H1 (cell line): ENCODE data around the gene BARX2. TPM values are rescaled to one million over a fixed set of nuclear protein-coding genes. Genes with fewer than 3 reads are reported as not detected.

Experiments used
- CTCF ChIA-PET: fragments of 300-600 bp; sonication (Branson Sonifier 250); formaldehyde crosslinking; loops from one replicate; lab custom pipeline; 2021; ENCODE audit not compliant: partially characterized antibody; lab: Charles Lee
- POLR2A ChIA-PET: fragments of 300-600 bp; sonication (Branson Sonifier 250); formaldehyde crosslinking; loops from one replicate; lab custom pipeline; 2021; ENCODE audit warnings: inconsistent platforms; ENCODE audit not compliant: partially characterized antibody; lab: Charles Lee
- DNase-seq, 2 experiments: peaks; one replicate each; pipeline versions ENCODE4 v3.0.0 to v3.0.0-alpha.2; 2010 to 2022; ENCODE audit warnings: low spot score in 2 of 2, low read depth in 1 of 2, mixed read lengths in 1 of 2
- FAIRE-seq: peaks from 2 replicates; lab custom pipeline; 2011; peaks lifted over from hg19 to GRCh38; lab: Jason Lieb, UNC
- H2AFZ ChIP-seq: 2 replicates; pipeline ENCODE4 v1.8.1; 2012; ENCODE audit warnings: low read length, inconsistent platforms
- H2AK5ac ChIP-seq: 2 replicates; pipeline ENCODE4 v1.6.1; 2013; ENCODE audit warnings: low read depth, low read length
- H2BK120ac ChIP-seq: replicated peaks from 2 replicates; pipeline ENCODE3; 2013; ENCODE audit warnings: low read depth, low read length, inconsistent platforms
- H2BK12ac ChIP-seq: 2 replicates; pipeline ENCODE4 v1.6.1; 2013; ENCODE audit warnings: low read depth, low read length
- H2BK15ac ChIP-seq: 2 replicates; pipeline ENCODE4 v1.6.1; 2013; ENCODE audit warnings: low read length
- H2BK20ac ChIP-seq: 2 replicates; pipeline ENCODE4 v1.6.1; 2013; ENCODE audit warnings: low read length
- H2BK5ac ChIP-seq: 2 replicates; pipeline ENCODE4 v1.6.1; 2013; ENCODE audit warnings: low read depth, low read length
- H3K14ac ChIP-seq: 2 replicates; pipeline ENCODE4 v1.6.1; 2013; ENCODE audit warnings: inconsistent platforms; ENCODE audit not compliant: insufficient read length
- H3K18ac ChIP-seq: 2 replicates; pipeline ENCODE4 v1.6.1; 2013; ENCODE audit warnings: low read length; ENCODE audit errors: extremely low read depth
- H3K23ac ChIP-seq: 2 replicates; pipeline ENCODE4 v1.6.1; 2013; ENCODE audit warnings: inconsistent platforms; ENCODE audit not compliant: insufficient read length
- H3K23me2 ChIP-seq: 2 replicates; pipeline ENCODE4 v1.6.1; 2013; ENCODE audit warnings: low read depth, low read length
- H3K27ac ChIP-seq: 2 replicates; pipeline ENCODE4 v1.6.1; 2011; ENCODE audit warnings: low read depth, low read length, inconsistent platforms
- H3K27me3 ChIP-seq, 4 experiments: replicated peaks in 1 of 4; 1 replicate in 1 of 4; 2 replicates in 3 of 4; pipeline versions ENCODE4 v1.6.1 to v1.8.1; 2011 to 2013; ENCODE audit warnings: low read length in 3 of 4, mild to moderate bottlenecking in 3 of 4, inconsistent platforms in 2 of 4, mixed read lengths in 2 of 4, moderate library complexity in 1 of 4; ENCODE audit not compliant: control insufficient read depth in 3 of 4, insufficient read depth in 3 of 4; ENCODE audit errors: extremely low read depth in 1 of 4
- H3K36me3 ChIP-seq, 4 experiments: 2 replicates each; pipeline versions ENCODE4 v1.6.1 to v1.8.1; 2011 to 2013; ENCODE audit warnings: mild to moderate bottlenecking in 4 of 4, low read length in 3 of 4, moderate library complexity in 2 of 4, control low read depth in 1 of 4, inconsistent platforms in 1 of 4; ENCODE audit not compliant: insufficient read depth in 4 of 4, control insufficient read depth in 2 of 4
- H3K4ac ChIP-seq: replicated peaks from 2 replicates; pipeline ENCODE3; 2013; ENCODE audit warnings: low read length, low read depth, mixed read lengths, inconsistent platforms; ENCODE audit not compliant: insufficient read length
- H3K4me1 ChIP-seq, 4 experiments: replicated peaks in 1 of 4; 1 replicate in 1 of 4; 2 replicates in 3 of 4; pipeline versions ENCODE4 v1.6.1 to v1.8.1; 2011 to 2013; ENCODE audit warnings: low read length in 3 of 4, inconsistent platforms in 2 of 4, mixed read lengths in 1 of 4; ENCODE audit not compliant: insufficient read depth in 4 of 4, control insufficient read depth in 3 of 4
- H3K4me2 ChIP-seq, 2 experiments: 2 replicates each; pipeline versions ENCODE4 v1.6.1 to v1.8.1; 2011 to 2013; ENCODE audit warnings: low read depth in 2 of 2, low read length in 2 of 2, control low read depth in 1 of 2, inconsistent platforms in 1 of 2, mild to moderate bottlenecking in 1 of 2; ENCODE audit not compliant: insufficient read depth in 1 of 2
- H3K4me3 ChIP-seq, 4 experiments: fragments of 200-600, 300-600 bp in 1 of 4; sonication (generic), shearing (Covaris generic), sonication (Bioruptor Twin) in 1 of 4; 2 replicates each; pipeline versions ENCODE4 v1.5.1 to v1.8.1; 2011 to 2016; ENCODE audit warnings: low read length in 4 of 4, low read depth in 3 of 4, control low read depth in 2 of 4, inconsistent platforms in 2 of 4, mild to moderate bottlenecking in 2 of 4, mixed read lengths in 1 of 4, moderate library complexity in 1 of 4; ENCODE audit not compliant: insufficient read depth in 2 of 4; ENCODE audit errors: extremely low read depth in 1 of 4
- H3K56ac ChIP-seq: replicated peaks from 2 replicates; pipeline ENCODE3; 2013; ENCODE audit warnings: low read depth, mild to moderate bottlenecking, mixed read lengths, low read length, inconsistent platforms; ENCODE audit not compliant: insufficient read length
- H3K79me1 ChIP-seq: 2 replicates; pipeline ENCODE4 v1.6.1; 2013; ENCODE audit warnings: low read depth, low read length, control low read depth
- H3K79me2 ChIP-seq, 2 experiments: 2 replicates each; pipeline versions ENCODE4 v1.6.1 to v1.8.1; 2012 to 2013; ENCODE audit warnings: low read length in 2 of 2, mild to moderate bottlenecking in 2 of 2, inconsistent platforms in 1 of 2; ENCODE audit not compliant: insufficient read depth in 2 of 2, control insufficient read depth in 1 of 2
- H3K9ac ChIP-seq, 4 experiments: replicated peaks in 1 of 4; 1 replicate in 1 of 4; 2 replicates in 3 of 4; pipeline versions ENCODE4 v1.6.1 to v1.8.1; 2011 to 2013; ENCODE audit warnings: low read depth in 3 of 4, low read length in 3 of 4, control low read depth in 2 of 4, mild to moderate bottlenecking in 2 of 4, moderate library complexity in 2 of 4, inconsistent platforms in 1 of 4; ENCODE audit errors: extremely low read depth in 1 of 4
- H3K9me3 ChIP-seq, 2 experiments: 2 replicates each; pipeline versions ENCODE4 v1.6.1 to v1.8.1; 2012 to 2013; ENCODE audit warnings: mild to moderate bottlenecking in 2 of 2, moderate library complexity in 2 of 2, control low read depth in 1 of 2, inconsistent platforms in 1 of 2, low read depth in 1 of 2, low read length in 1 of 2, mixed read lengths in 1 of 2; ENCODE audit not compliant: insufficient read depth in 2 of 2
- H4K20me1 ChIP-seq, 2 experiments: replicated peaks in 1 of 2; 2 replicates each; pipeline versions ENCODE3 to v1.8.1; 2011 to 2013; ENCODE audit warnings: inconsistent platforms in 2 of 2, low read length in 2 of 2, mild to moderate bottlenecking in 1 of 2; ENCODE audit not compliant: insufficient read depth in 2 of 2, control insufficient read depth in 1 of 2
- H4K5ac ChIP-seq: 2 replicates; pipeline ENCODE4 v1.6.1; 2013; ENCODE audit warnings: low read length, low read depth, mixed read lengths, inconsistent platforms; ENCODE audit not compliant: insufficient read length
- H4K8ac ChIP-seq: 2 replicates; pipeline ENCODE4 v1.8.0; 2013; ENCODE audit warnings: mild to moderate bottlenecking, moderate library complexity, low read length, inconsistent platforms; ENCODE audit not compliant: insufficient read depth; ENCODE audit errors: extremely low read depth
- H4K91ac ChIP-seq: replicated peaks from 2 replicates; pipeline ENCODE3; 2013; ENCODE audit warnings: low read length, mixed read lengths, inconsistent platforms; ENCODE audit not compliant: insufficient read length
- BRCA1 ChIP-seq: IDR thresholded peaks from 2 replicates; pipeline ENCODE4 v1.6.1; 2012; ENCODE audit warnings: low read depth, low read length, improper control_type of control experiment
- CBX8 ChIP-seq: fragments of 300-800, 300-1000 bp; sonication (generic); IDR thresholded peaks from 2 replicates; pipeline ENCODE4 v1.7.1; 2016; ENCODE audit warnings: low read depth, low read length, borderline replicate concordance
- EGR1 ChIP-seq: IDR thresholded peaks from 2 replicates; pipeline ENCODE4 v1.6.1; 2011; ENCODE audit warnings: low read depth, low read length, borderline replicate concordance
- EP300 ChIP-seq, 2 experiments: IDR thresholded peaks; 1 replicate in 1 of 2; 2 replicates in 1 of 2; pipeline ENCODE4 v1.6.1; 2011 to 2012; ENCODE audit warnings: low read depth in 2 of 2, low read length in 2 of 2, mild to moderate bottlenecking in 2 of 2, borderline replicate concordance in 1 of 2, inconsistent platforms in 1 of 2, moderate library complexity in 1 of 2
- HDAC2 ChIP-seq, 2 experiments: fragments of 300-600 bp in 1 of 2; sonication (generic) in 1 of 2; IDR thresholded peaks; 2 replicates each; pipeline ENCODE4 v1.6.1; 2011 to 2012; ENCODE audit warnings: low read depth in 2 of 2, low read length in 2 of 2, mild to moderate bottlenecking in 2 of 2, moderate library complexity in 2 of 2, borderline replicate concordance in 1 of 2, inconsistent platforms in 1 of 2
- JUN ChIP-seq: IDR thresholded peaks from 2 replicates; pipeline ENCODE4 v1.6.1; 2011; ENCODE audit warnings: low read depth, mild to moderate bottlenecking, improper control_type of control experiment, low read length
- NRF1 ChIP-seq: IDR thresholded peaks from 2 replicates; pipeline ENCODE4 v1.6.1; 2011; ENCODE audit warnings: mild to moderate bottlenecking, low read depth, low read length, improper control_type of control experiment
- PHF8 ChIP-seq: fragments of 200-600 bp; sonication (generic); conservative IDR thresholded peaks from 2 replicates; pipeline ENCODE4 v1.7.1; 2012; ENCODE audit warnings: low read depth, mild to moderate bottlenecking, inconsistent platforms, low read length, moderate library complexity
- RAD21 ChIP-seq, 2 experiments: IDR thresholded peaks in 1 of 2; conservative IDR thresholded peaks in 1 of 2; 2 replicates each; pipeline ENCODE4 v1.6.1; 2011; ENCODE audit warnings: low read depth in 2 of 2, low read length in 2 of 2, improper control_type of control experiment in 1 of 2, inconsistent platforms in 1 of 2, mild to moderate bottlenecking in 1 of 2, moderate library complexity in 1 of 2
- RXRA ChIP-seq: IDR thresholded peaks from 2 replicates; pipeline ENCODE4 v1.6.1; 2011; ENCODE audit warnings: low read depth, mild to moderate bottlenecking, low read length, moderate library complexity; ENCODE audit not compliant: insufficient read depth
- SIN3A ChIP-seq, 2 experiments: IDR thresholded peaks in 1 of 2; conservative IDR thresholded peaks in 1 of 2; 2 replicates each; pipeline ENCODE4 v1.6.1; 2011 to 2012; ENCODE audit warnings: low read length in 2 of 2, improper control_type of control experiment in 1 of 2, low read depth in 1 of 2, mild to moderate bottlenecking in 1 of 2
- SIRT6 ChIP-seq: IDR thresholded peaks from one replicate; pipeline ENCODE4 v1.7.1; 2012; ENCODE audit warnings: low read length, inconsistent platforms
- SUZ12 ChIP-seq: fragments of 200-600 bp; sonication (generic); IDR thresholded peaks from 2 replicates; pipeline ENCODE4 v1.6.1; 2012; ENCODE audit warnings: mild to moderate bottlenecking, inconsistent platforms, low read length, moderate library complexity, mixed read lengths
- TEAD4 ChIP-seq: IDR thresholded peaks from 2 replicates; pipeline ENCODE4 v1.6.1; 2012; ENCODE audit warnings: low read depth, low read length, inconsistent platforms, mixed read lengths
- WGBS, 2 experiments: shearing (Covaris generic) in 1 of 2; methylation state at CpG; one replicate each; pipeline versions ENCODE4 v1.1.6 to v1.1.7; 2013 to 2015; ENCODE audit warnings: low lambda C conversion rate in 2 of 2, mixed read lengths in 2 of 2, inconsistent platforms in 1 of 2, low coverage in 1 of 2, missing lambda C conversion rate in 1 of 2; ENCODE audit not compliant: insufficient replicate concordance in 2 of 2, insufficient coverage in 1 of 2, insufficient read length in 1 of 2; ENCODE audit errors: extremely low coverage in 1 of 2, missing lambda C conversion rate in 1 of 2; 5-methylcytosine and 5-hydroxymethylcytosine counted together
- polyA plus RNA-seq, 7 experiments: library from polyadenylated mRNA; depleted of rRNA in 3 of 7; stranded (reverse) in 5 of 7; unstranded in 2 of 7; fragments of >200 nt in 5 of 7; fragments of 200-250 nt in 2 of 7; gene quantifications; 1 replicate in 5 of 7; 2 replicates in 1 of 7; 4 replicates in 1 of 7; pipeline versions ENCODE4 v1.2.1 to v1.2.3, GENCODE V29; 2011 to 2013; ENCODE audit warnings: missing spikeins in 2 of 7, mixed read lengths in 2 of 7
- total RNA-seq: library from RNA; stranded (reverse); fragmentation: NEBNext Ultra II Directional; extraction: Animal tissue kit (Norgen Biotek cat#: 25700); gene quantifications from 2 replicates; pipeline ENCODE4 v1.2.1, GENCODE V29; 2021

The BARX2 gene
- total and polyA plus RNA-seq, 2 of the 8 experiments (the other 6 are each of a cell fraction or from before 2014, with no cell fraction given), result not detected

DNA sequence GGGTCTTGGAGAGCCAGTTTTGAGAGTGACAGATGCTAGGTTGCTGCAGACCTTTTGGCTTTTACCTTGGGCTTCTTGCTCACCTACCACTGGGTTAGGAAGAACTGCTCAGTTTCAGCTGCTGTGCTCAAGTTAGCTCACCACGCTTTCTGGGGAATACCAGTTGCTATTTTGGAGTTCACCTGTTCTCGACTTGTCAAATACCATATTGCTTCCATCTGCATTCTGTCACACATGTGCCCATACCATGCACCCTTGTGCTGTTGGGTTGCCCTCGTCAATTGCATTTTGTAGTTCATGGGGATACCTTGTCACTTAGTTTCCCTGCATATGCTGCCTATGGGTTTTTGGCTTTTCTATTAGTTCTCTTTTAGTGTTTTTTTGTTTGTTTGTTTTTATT, 23.0 kb upstream of the BARX2 start:
- Histone ChIP-seq H3K36me3 (no peaks in the 10 kb centered on the region), H3K4ac (no peak overlapping the region), H3K79me2 (no peaks in the 10 kb centered on the region), H2BK12ac (no peak overlapping the region), H2AK5ac (no peak overlapping the region), H3K4me2 (no peak overlapping the region), H3K23ac (no peak overlapping the region), H3K27ac (no peak overlapping the region), H3K27me3 (no peaks in the 10 kb centered on the region; a peak in 1 of 7 replicates), H3K79me1 (no peaks in the 10 kb centered on the region), H2BK120ac (no peak overlapping the region), H3K4me1 (no peaks in the 10 kb centered on the region), H3K14ac (no peak overlapping the region), H2BK5ac (no peak overlapping the region), H2BK20ac (no peak overlapping the region), H4K20me1 (no peaks in the 10 kb centered on the region), H2AFZ (no peak overlapping the region), H4K5ac (no peak overlapping the region), H3K9me3 (no peaks in the 10 kb centered on the region), H2BK15ac (no peak overlapping the region), H3K56ac (no peak overlapping the region), H3K4me3 (no peak overlapping the region), H4K8ac (no peak overlapping the region), H3K23me2 (no peaks in the 10 kb centered on the region), H3K18ac (no peak overlapping the region), H3K9ac (no peak overlapping the region), H4K91ac (no peak overlapping the region)
- 84% methylated on average over 3 of the region's 3 CpGs; no CpG with 5 or more reads in 1 of the 2 experiments for WGBS, 2 experiments
- no peak for DNase-seq
- CTCF ChIA-PET, result interaction anchor here (2.2 kb wide), 1 partner anchor 11 kb away, joined by 4 read pairs; no protein-coding TSS in a partner anchor
- no peak for FAIRE-seq
- POLR2A ChIA-PET, result no interaction called here
- TF ChIP-seq SIN3A (conservative IDR thresholded peaks at IDR 0.05 in 1 of 2, IDR thresholded peaks at IDR 0.05 in 1 of 2; ENCODE audit: low read depth in 1 of 2, low read length in 2 of 2), result no peak
- TF ChIP-seq SIRT6, result no peak
- no peak for TF ChIP-seq BRCA1
- TF ChIP-seq EP300 (IDR thresholded peaks at IDR 0.05; ENCODE audit: borderline replicate concordance in 1 of 2, low read depth in 2 of 2, low read length in 2 of 2), result no peak
- TF ChIP-seq NRF1, result no peak
- no peak for TF ChIP-seq HDAC2 (IDR thresholded peaks at IDR 0.05; ENCODE audit: borderline replicate concordance in 1 of 2, low read depth in 2 of 2, low read length in 2 of 2)
- no peak for TF ChIP-seq JUN
- no peak for TF ChIP-seq RAD21 (IDR thresholded peaks at IDR 0.05 in 1 of 2, conservative IDR thresholded peaks at IDR 0.05 in 1 of 2; ENCODE audit: low read depth in 2 of 2, low read length in 2 of 2)
- TF ChIP-seq PHF8, result no peak
- TF ChIP-seq CBX8, result no peak
- no peak for TF ChIP-seq TEAD4
- TF ChIP-seq RXRA, result no peak
- TF ChIP-seq SUZ12, result no peak
- no peak for TF ChIP-seq EGR1
